Neural cell (in vitro differentiated cells): Measurements from ENCODE around the gene PLCB1. TPM values are rescaled to one million over a fixed set of nuclear protein-coding genes. Genes with fewer than 3 reads are reported as not detected.
"Not testable (repeated sequence)": the region's sequence is repeated elsewhere in the genome, so short reads cannot be mapped to it uniquely, and the experiment has no call there.

ENCODE experiments used
- H2AFZ ChIP-seq: fragments of 200-600, 300-800 bp; sonication (generic), shearing (Covaris generic); 2 replicates; pipeline ENCODE4 v1.6.0; 2014; ENCODE audit warnings: low read depth, mild to moderate bottlenecking, antibody characterized with exemption, low read length, moderate library complexity
- H3F3A ChIP-seq: fragments of 200-600 bp; shearing (Covaris generic); 2 replicates; pipeline ENCODE4 v1.6.1; 2016; ENCODE audit warnings: mild to moderate bottlenecking, moderate library complexity, mixed read lengths, antibody characterized with exemption, low read length; ENCODE audit not compliant: insufficient read depth, poor library complexity, severe bottlenecking
- H3K27ac ChIP-seq: fragments of 200-600, 300-800 bp; sonication (generic), shearing (Covaris generic); 2 replicates; pipeline ENCODE4 v1.5.1; 2014; ENCODE audit warnings: mild to moderate bottlenecking, low read length, moderate library complexity
- H3K27me3 ChIP-seq: fragments of 300-800, 200-600 bp; sonication (generic), shearing (Covaris generic); 2 replicates; pipeline ENCODE4 v1.6.0; 2014; ENCODE audit warnings: mild to moderate bottlenecking, low read depth, low read length, moderate library complexity; ENCODE audit not compliant: insufficient read depth
- H3K36me3 ChIP-seq: fragments of 300-800, 200-600 bp; sonication (generic), shearing (Covaris generic); 2 replicates; pipeline ENCODE4 v1.5.1; 2014; ENCODE audit warnings: mild to moderate bottlenecking, antibody characterized with exemption, low read length, moderate library complexity; ENCODE audit not compliant: insufficient read depth
- H3K4me2 ChIP-seq: fragments of 300-800, 200-600 bp; sonication (generic), shearing (Covaris generic); 2 replicates; pipeline ENCODE4 v1.6.0; 2014; ENCODE audit warnings: mild to moderate bottlenecking, low read length
- H3K4me3 ChIP-seq: fragments of 300-800, 200-600 bp; sonication (generic), shearing (Covaris generic); 2 replicates; pipeline ENCODE4 v1.5.1; 2014; ENCODE audit warnings: mild to moderate bottlenecking, low read length, moderate library complexity
- H3K79me2 ChIP-seq: fragments of 200-600 bp; shearing (Covaris generic); replicated peaks from 2 replicates; pipeline ENCODE4 v1.6.0; 2014; ENCODE audit warnings: mild to moderate bottlenecking, low read length, moderate library complexity; ENCODE audit not compliant: insufficient read depth
- H3K9ac ChIP-seq: fragments of 300-800, 200-600 bp; sonication (generic), shearing (Covaris generic); 2 replicates; pipeline ENCODE4 v1.6.1; 2016; ENCODE audit warnings: mild to moderate bottlenecking, low read length, mixed read lengths
- H3K9me2 ChIP-seq: fragments of 200-600 bp; shearing (Covaris generic); 2 replicates; pipeline ENCODE4 v1.6.1; 2016; ENCODE audit warnings: mild to moderate bottlenecking, low read length, mixed read lengths; ENCODE audit not compliant: insufficient read depth
- H3K9me3 ChIP-seq: fragments of 200-600, 300-800 bp; sonication (generic), shearing (Covaris generic); 2 replicates; pipeline ENCODE4 v1.6.1; 2016; ENCODE audit warnings: mild to moderate bottlenecking, mixed run types, low read length, moderate library complexity, mixed read lengths
- H4K20me1 ChIP-seq: fragments of 200-600 bp; shearing (Covaris generic); 2 replicates; pipeline ENCODE4 v1.6.1; 2016; ENCODE audit warnings: mild to moderate bottlenecking, mixed run types; ENCODE audit not compliant: insufficient read depth
- CTCF ChIP-seq: fragments of 450-650 bp; IDR thresholded peaks from 2 replicates; pipeline ENCODE4 v1.5.1; 2014; ENCODE audit warnings: antibody characterized with exemption, mild to moderate bottlenecking, moderate library complexity; ENCODE audit not compliant: poor library complexity, severe bottlenecking
- EP300 ChIP-seq: fragments of 450-650 bp; conservative IDR thresholded peaks from 2 replicates; pipeline ENCODE4 v1.6.1; 2014; ENCODE audit warnings: antibody characterized with exemption, mild to moderate bottlenecking, moderate library complexity; ENCODE audit not compliant: poor library complexity, severe bottlenecking
- EZH2 ChIP-seq: fragments of 200-600, 300-800 bp; shearing (Covaris generic), sonication (generic); IDR thresholded peaks from 2 replicates; pipeline ENCODE4 v1.6.1; 2014; ENCODE audit warnings: antibody characterized with exemption, low read length, borderline replicate concordance, mild to moderate bottlenecking; ENCODE audit not compliant: insufficient read depth, poor library complexity, severe bottlenecking
- MXI1 ChIP-seq: fragments of 450-650 bp; conservative IDR thresholded peaks from 2 replicates; pipeline ENCODE4 v1.6.1; 2014; ENCODE audit warnings: antibody characterized with exemption, mild to moderate bottlenecking; ENCODE audit not compliant: poor library complexity, severe bottlenecking
- POLR2AphosphoS5 ChIP-seq: IDR thresholded peaks from 2 replicates; pipeline ENCODE4 v1.6.1; 2012
- RAD21 ChIP-seq: fragments of 450-650 bp; conservative IDR thresholded peaks from 2 replicates; pipeline ENCODE4 v1.6.1; 2014; ENCODE audit warnings: antibody characterized with exemption, mild to moderate bottlenecking, moderate library complexity
- REST ChIP-seq: IDR thresholded peaks from 2 replicates; pipeline ENCODE4 v1.6.1; 2012; ENCODE audit warnings: borderline replicate concordance
- SMC3 ChIP-seq: fragments of 450-650 bp; conservative IDR thresholded peaks from 2 replicates; pipeline ENCODE4 v1.6.1; 2014; ENCODE audit warnings: antibody characterized with exemption, mild to moderate bottlenecking, moderate library complexity; ENCODE audit not compliant: poor library complexity
- TAF1 ChIP-seq: IDR thresholded peaks from 2 replicates; pipeline ENCODE4 v1.6.1; 2012; ENCODE audit warnings: low read depth
- polyA plus RNA-seq: library from polyadenylated mRNA; depleted of rRNA; stranded (reverse); fragments of >200 nt; gene quantifications from 2 replicates; pipeline ENCODE4 v1.2.3, GENCODE V29; 2014

Gene PLCB1
- polyA plus RNA-seq, 1 donor from 2014 or later, result 11.4 TPM

GRCh38 chr20:8587251-8587650 is 455.2 kb downstream of the PLCB1 start:
- H2AFZ ChIP-seq, result no peak overlapping the region

GRCh38 chr20:8587810-8588209 is 455.7 kb downstream of the PLCB1 start:
- H3K79me2 ChIP-seq, result no peaks in the 10 kb centered on the region
- TF ChIP-seq EP300 (no peak), TAF1 (no peak)
- H3K9ac ChIP-seq, result no peak overlapping the region
- no peak overlapping the region for H3K4me3 ChIP-seq
- H3K27me3 ChIP-seq, result no peaks in the 10 kb centered on the region
- no peaks in the 10 kb centered on the region for H3K36me3 ChIP-seq
- H3K9me3 ChIP-seq, result no peaks in the 10 kb centered on the region
- H3K27ac ChIP-seq, result no peak overlapping the region
- no peak overlapping the region for H3K4me2 ChIP-seq
- H3K9me2 ChIP-seq, result no peaks in the 10 kb centered on the region
- no peaks in the 10 kb centered on the region for H3F3A ChIP-seq
- no peaks in the 10 kb centered on the region for H4K20me1 ChIP-seq
- no peak overlapping the region for H2AFZ ChIP-seq

More at GRCh38 chr20:8587251-8587650, 455.2 kb downstream of the PLCB1 start:
- Histone ChIP-seq H3K27me3 (no peaks in the 10 kb centered on the region), H3K79me2 (no peaks in the 10 kb centered on the region), H3K4me3 (no peak overlapping the region), H3K36me3 (no peaks in the 10 kb centered on the region), H3K27ac (no peak overlapping the region), H3K9me3 (no peaks in the 10 kb centered on the region), H3K9me2 (no peaks in the 10 kb centered on the region), H4K20me1 (no peaks in the 10 kb centered on the region), H3K9ac (no peak overlapping the region), H3K4me2 (no peak overlapping the region), H3F3A (no peaks in the 10 kb centered on the region)
- TF ChIP-seq EZH2 (no peak), RAD21 (no peak), TAF1 (no peak), CTCF (no peak), MXI1 (no peak)

GRCh38 chr20:8589956-8590355 is 457.9 kb downstream of the PLCB1 start:
- Histone ChIP-seq H4K20me1 (no peaks in the 10 kb centered on the region), H2AFZ (no peak overlapping the region), H3K27ac (no peak overlapping the region), H3K79me2 (no peaks in the 10 kb centered on the region), H3K9ac (no peak overlapping the region), H3F3A (no peaks in the 10 kb centered on the region), H3K4me3 (no peak overlapping the region), H3K27me3 (no peaks in the 10 kb centered on the region), H3K9me2 (no peaks in the 10 kb centered on the region), H3K36me3 (no peaks in the 10 kb centered on the region), H3K9me3 (no peaks in the 10 kb centered on the region), H3K4me2 (no peak overlapping the region)
- TF ChIP-seq REST (no peak), MXI1 (no peak), TAF1 (no peak), RAD21 (no peak), EZH2 (no peak), SMC3 (no peak), CTCF (no peak), POLR2AphosphoS5 (no peak), EP300 (no peak)

- H3K9me2 ChIP-seq, H3F3A ChIP-seq, H3K27me3 ChIP-seq, H3K36me3 ChIP-seq, H3K4me2 ChIP-seq, H3K9ac ChIP-seq, H2AFZ ChIP-seq, H3K4me3 ChIP-seq, H3K27ac ChIP-seq, H4K20me1 ChIP-seq, H3K9me3 ChIP-seq, H3K79me2 ChIP-seq: not testable (repeated sequence)
Observed at GRCh38 chr20:8600910-8601541, 469.0 kb downstream of the PLCB1 start.
